GM18502 (cell line): Measurements from ENCODE around the gene TNFSF12.
"Not testable (repeated sequence)": the region's sequence is repeated elsewhere in the genome, so short reads cannot be mapped to it uniquely, and the experiment has no call there.

Experiments used
- ATAC-seq: cut with Tn5 transposase; IDR thresholded peaks from one replicate; pipeline ENCODE4 v1.9.1; 2021; ENCODE audit warnings: mild to moderate bottlenecking; ENCODE audit not compliant: unreplicated experiment, poor library complexity

TNFSF12 gene

GRCh38 chr17:7583253-7584109 lies 34.6 kb downstream of the TNFSF12 start, which contains the start of gene MPDU1:
Gene MPDU1 (plus strand): TSS chr17:7583852. CDS start chr17:7583863, 11 bp downstream.
- peak; percentile 62 for ATAC-seq

- no peak for ATAC-seq
These were observed 38.0 kb downstream of the TNFSF12 start for GRCh38 chr17:7586673-7587419.

GRCh38 chr17:7587420-7588151 lies 38.7 kb downstream of the TNFSF12 start:
- ATAC-seq, result no peak

- no peak for ATAC-seq
These were observed 39.8 kb downstream of the TNFSF12 start for GRCh38 chr17:7588553-7589203.

- ATAC-seq, result no peak
These were observed 40.5 kb downstream of the TNFSF12 start for GRCh38 chr17:7589204-7589868.

- no peak for ATAC-seq
These were observed 41.2 kb downstream of the TNFSF12 start, which contains the start of gene SOX15 for GRCh38 chr17:7589891-7590691. Gene SOX15 (minus strand): TSS chr17:7590094. CDS start chr17:7589676, 418 bp downstream.

GRCh38 chr17:7590743-7591142 lies 41.9 kb downstream of the TNFSF12 start:
- ATAC-seq, result no peak

GRCh38 chr17:7591596-7591995 lies 42.7 kb downstream of the TNFSF12 start:
- no peak for ATAC-seq

- ATAC-seq, result no peak
These were observed 43.7 kb downstream of the TNFSF12 start for GRCh38 chr17:7592422-7593021.

GRCh38 chr17:7593296-7593695 lies 44.4 kb downstream of the TNFSF12 start:
- no peak for ATAC-seq

GRCh38 chr17:7597561-7597960 lies 48.7 kb downstream of the TNFSF12 start:
- ATAC-seq, result not testable (repeated sequence)

- no peak for ATAC-seq
These were observed 57.4 kb downstream of the TNFSF12 start for GRCh38 chr17:7606280-7606679.
